Measurements from ENCODE around the gene PCDHGA1.
"Not testable (repeated sequence)": the region's sequence is repeated elsewhere in the genome, so short reads cannot be mapped to it uniquely, and the experiment has no call there.

Gene PCDHGA1

GRCh38 chr5:141346017-141346416 lies 15.7 kb downstream of the PCDHGA1 start:
- not testable (repeated sequence) for H3K36me3 ChIP-seq (ENCODE audit: control insufficient read depth, insufficient read depth, low read length); H3K9me3 ChIP-seq (ENCODE audit: control insufficient read depth, low read length); H3K27me3 ChIP-seq (ENCODE audit: control insufficient read depth, insufficient read depth, low read length, poor library complexity, severe bottlenecking); H3K27ac ChIP-seq (ENCODE audit: insufficient read depth, low read depth, low read length, poor library complexity, severe bottlenecking); H3K4me3 ChIP-seq (ENCODE audit: insufficient read depth, low read depth, low read length); H3K4me1 ChIP-seq (ENCODE audit: control insufficient read depth, insufficient read depth, low read length)
- WGBS, 2 experiments: 94% methylated on average over 20 to 26 of the region's 35 CpGs

DNA sequence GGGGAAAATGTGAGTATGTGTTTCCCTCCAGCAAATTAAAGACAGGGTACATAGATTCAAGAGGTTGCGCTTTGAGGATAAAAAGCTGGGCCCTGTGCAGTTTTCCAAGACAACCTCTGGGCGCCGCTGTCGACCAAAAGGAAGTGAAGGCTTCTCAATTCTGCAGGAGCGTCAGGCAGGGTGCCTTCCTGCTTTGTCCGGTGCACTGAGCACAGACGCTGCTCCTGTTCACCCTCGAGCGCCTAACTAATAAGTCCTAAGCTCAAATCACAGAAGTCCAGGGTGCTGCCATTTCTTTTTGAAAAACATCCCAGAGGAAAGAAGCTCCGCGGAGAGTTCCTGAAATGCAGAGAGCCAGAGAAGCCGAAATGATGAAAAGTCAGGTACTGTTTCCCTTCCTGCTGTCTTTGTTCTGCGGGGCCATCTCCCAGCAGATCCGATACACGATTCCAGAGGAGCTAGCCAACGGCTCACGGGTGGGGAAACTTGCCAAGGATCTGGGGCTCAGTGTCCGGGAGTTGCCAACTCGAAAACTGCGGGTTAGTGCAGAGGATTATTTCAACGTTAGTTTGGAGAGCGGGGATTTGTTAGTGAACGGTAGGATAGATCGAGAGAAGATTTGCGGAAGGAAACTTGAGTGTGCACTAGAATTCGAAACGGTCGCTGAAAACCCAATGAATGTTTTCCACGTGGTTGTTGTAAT lies 19.8 kb downstream of the PCDHGA1 start, which contains the start of gene PCDHGB1:
Gene PCDHGB1 (plus strand): TSS at position 183 of the 703 bp plus-strand sequence. CDS start 162 bp downstream, at position 345.
- Histone ChIP-seq H3K27ac (ENCODE audit: insufficient read depth, low read depth, low read length, poor library complexity, severe bottlenecking) (no peak within 1 kb of the TSS), H3K9me3 (ENCODE audit: control insufficient read depth, low read length) (peaks cover 6% of the 10 kb centered on the region), H3K36me3 (ENCODE audit: control insufficient read depth, insufficient read depth, low read length) (no peaks in the 10 kb centered on the region), H3K27me3 (ENCODE audit: control insufficient read depth, insufficient read depth, low read length, poor library complexity, severe bottlenecking) (no peaks in the 10 kb centered on the region), H3K4me1 (ENCODE audit: control insufficient read depth, insufficient read depth, low read length) (no peaks in the 10 kb centered on the region), H3K4me3 (ENCODE audit: insufficient read depth, low read depth, low read length) (no peak within 1 kb of the TSS)
- 81 to 83% methylated on average over 29 of the region's 29 CpGs for WGBS, 2 experiments

- WGBS, 2 experiments: 95 to 96% methylated on average over 28 to 30 of the region's 36 CpGs
- H3K27ac ChIP-seq (ENCODE audit: insufficient read depth, low read depth, low read length, poor library complexity, severe bottlenecking): no peak overlapping the region
- no peaks in the 10 kb centered on the region for H3K27me3 ChIP-seq (ENCODE audit: control insufficient read depth, insufficient read depth, low read length, poor library complexity, severe bottlenecking)
- no peaks in the 10 kb centered on the region for H3K4me1 ChIP-seq (ENCODE audit: control insufficient read depth, insufficient read depth, low read length)
- peaks cover 2% of the 10 kb centered on the region for H3K9me3 ChIP-seq (ENCODE audit: control insufficient read depth, low read length)
- H3K4me3 ChIP-seq (ENCODE audit: insufficient read depth, low read depth, low read length): no peak overlapping the region
- H3K36me3 ChIP-seq (ENCODE audit: control insufficient read depth, insufficient read depth, low read length): no peaks in the 10 kb centered on the region
These were observed 21.3 kb downstream of the PCDHGA1 start for GRCh38 chr5:141351591-141351990.

DNA sequence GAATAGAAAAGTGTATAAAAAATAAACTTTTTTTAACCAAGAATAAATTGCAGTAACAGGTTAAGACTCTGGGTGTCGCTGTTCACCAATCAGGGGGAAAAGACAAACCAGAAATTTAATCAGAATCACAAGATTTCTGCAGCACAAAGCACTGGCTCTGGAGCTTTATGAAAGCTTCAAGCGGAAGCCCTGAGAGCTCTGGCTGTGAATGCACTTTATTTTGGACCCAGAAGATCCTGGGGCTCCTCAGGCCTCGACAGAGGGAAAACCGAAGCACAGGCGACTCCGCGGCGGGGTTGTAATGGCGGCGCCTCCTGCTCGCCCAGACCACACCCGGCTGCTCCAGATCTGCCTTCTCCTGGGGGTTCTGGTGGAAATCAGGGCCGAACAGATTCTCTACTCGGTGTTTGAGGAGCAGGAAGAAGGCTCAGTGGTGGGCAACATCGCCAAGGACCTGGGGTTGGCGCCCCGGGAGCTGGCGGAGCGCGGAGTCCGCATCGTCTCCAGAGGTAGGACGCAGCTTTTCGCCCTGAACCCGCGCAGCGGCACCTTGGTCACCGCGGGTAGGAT lies 24.7 kb downstream of the PCDHGA1 start, which contains the start of gene PCDHGA4:
Gene PCDHGA4 (plus strand): TSS at position 122 of the 570 bp plus-strand sequence. CDS start 87 bp downstream, at position 209.
- H3K27me3 ChIP-seq (ENCODE audit: control insufficient read depth, insufficient read depth, low read length, poor library complexity, severe bottlenecking): no peaks in the 10 kb centered on the region
- H3K9me3 ChIP-seq (ENCODE audit: control insufficient read depth, low read length): peaks cover 2% of the 10 kb centered on the region
- H3K4me3 ChIP-seq (ENCODE audit: insufficient read depth, low read depth, low read length): no peak within 1 kb of the TSS
- no peak within 1 kb of the TSS for H3K27ac ChIP-seq (ENCODE audit: insufficient read depth, low read depth, low read length, poor library complexity, severe bottlenecking)
- no peaks in the 10 kb centered on the region for H3K4me1 ChIP-seq (ENCODE audit: control insufficient read depth, insufficient read depth, low read length)
- H3K36me3 ChIP-seq (ENCODE audit: control insufficient read depth, insufficient read depth, low read length): no peaks in the 10 kb centered on the region
- WGBS, 2 experiments: 94% methylated on average over 29 of the region's 29 CpGs

- H3K27me3 ChIP-seq (ENCODE audit: control insufficient read depth, insufficient read depth, low read length, poor library complexity, severe bottlenecking): no peaks in the 10 kb centered on the region
- peaks cover 5% of the 10 kb centered on the region for H3K9me3 ChIP-seq (ENCODE audit: control insufficient read depth, low read length)
- H3K4me1 ChIP-seq (ENCODE audit: control insufficient read depth, insufficient read depth, low read length): no peaks in the 10 kb centered on the region
- H3K36me3 ChIP-seq (ENCODE audit: control insufficient read depth, insufficient read depth, low read length): no peaks in the 10 kb centered on the region
- H3K4me3 ChIP-seq (ENCODE audit: insufficient read depth, low read depth, low read length): no peak overlapping the region
- no peak overlapping the region for H3K27ac ChIP-seq (ENCODE audit: insufficient read depth, low read depth, low read length, poor library complexity, severe bottlenecking)
- 96 to 97% methylated on average over 24 of the region's 24 CpGs for WGBS, 2 experiments
These were observed 25.3 kb downstream of the PCDHGA1 start for GRCh38 chr5:141355641-141356040.

GRCh38 chr5:141356133-141356532 lies 25.8 kb downstream of the PCDHGA1 start:
- WGBS, 2 experiments: 90% methylated on average over 5 of the region's 5 CpGs
- H3K27ac ChIP-seq (ENCODE audit: insufficient read depth, low read depth, low read length, poor library complexity, severe bottlenecking): no peak overlapping the region
- no peaks in the 10 kb centered on the region for H3K36me3 ChIP-seq (ENCODE audit: control insufficient read depth, insufficient read depth, low read length)
- no peak overlapping the region for H3K4me3 ChIP-seq (ENCODE audit: insufficient read depth, low read depth, low read length)
- no peaks in the 10 kb centered on the region for H3K27me3 ChIP-seq (ENCODE audit: control insufficient read depth, insufficient read depth, low read length, poor library complexity, severe bottlenecking)
- no peaks in the 10 kb centered on the region for H3K4me1 ChIP-seq (ENCODE audit: control insufficient read depth, insufficient read depth, low read length)
- peaks cover 5% of the 10 kb centered on the region for H3K9me3 ChIP-seq (ENCODE audit: control insufficient read depth, low read length)

- WGBS, 2 experiments: 95% methylated on average over 19 of the region's 19 CpGs
- no peaks in the 10 kb centered on the region for H3K4me1 ChIP-seq (ENCODE audit: control insufficient read depth, insufficient read depth, low read length)
- H3K27ac ChIP-seq (ENCODE audit: insufficient read depth, low read depth, low read length, poor library complexity, severe bottlenecking): no peak overlapping the region
- H3K27me3 ChIP-seq (ENCODE audit: control insufficient read depth, insufficient read depth, low read length, poor library complexity, severe bottlenecking): no peaks in the 10 kb centered on the region
- H3K9me3 ChIP-seq (ENCODE audit: control insufficient read depth, low read length): peaks cover 5% of the 10 kb centered on the region
- H3K36me3 ChIP-seq (ENCODE audit: control insufficient read depth, insufficient read depth, low read length): no peaks in the 10 kb centered on the region
- no peak overlapping the region for H3K4me3 ChIP-seq (ENCODE audit: insufficient read depth, low read depth, low read length)
These were observed 26.6 kb downstream of the PCDHGA1 start for GRCh38 chr5:141356950-141357349.

DNA sequence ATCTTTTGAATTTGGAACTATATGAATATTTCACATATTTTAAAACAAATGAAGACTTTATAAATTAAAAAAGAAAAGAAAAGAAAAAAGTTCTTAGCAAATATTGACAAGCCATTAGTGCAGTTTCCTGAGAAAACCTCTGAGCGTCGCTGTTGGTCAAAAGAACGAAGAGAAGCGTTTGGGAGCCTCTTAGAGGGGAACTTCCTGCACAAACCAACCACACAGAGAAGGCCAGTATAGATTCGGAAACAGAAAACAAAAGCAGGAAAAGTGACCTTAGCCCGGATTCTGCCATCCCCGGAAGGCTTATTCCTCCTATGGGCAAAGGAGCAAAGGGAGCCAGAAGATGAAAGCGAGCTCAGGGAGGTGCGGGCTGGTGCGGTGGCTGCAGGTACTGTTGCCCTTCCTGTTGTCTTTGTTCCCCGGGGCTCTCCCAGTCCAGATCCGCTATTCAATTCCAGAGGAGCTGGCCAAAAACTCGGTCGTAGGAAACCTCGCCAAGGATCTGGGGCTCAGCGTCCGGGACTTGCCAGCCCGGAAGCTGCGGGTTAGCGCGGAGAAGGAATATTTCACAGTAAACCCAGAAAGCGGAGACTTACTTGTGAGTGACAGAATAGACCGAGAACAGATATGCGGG lies 29.6 kb downstream of the PCDHGA1 start, which contains the start of gene PCDHGB2:
Gene PCDHGB2 (plus strand): TSS at position 205 of the 637 bp plus-strand sequence. CDS start 142 bp downstream, at position 347.
- Histone ChIP-seq H3K27ac (ENCODE audit: insufficient read depth, low read depth, low read length, poor library complexity, severe bottlenecking) (no peak within 1 kb of the TSS), H3K4me3 (ENCODE audit: insufficient read depth, low read depth, low read length) (no peak within 1 kb of the TSS), H3K4me1 (ENCODE audit: control insufficient read depth, insufficient read depth, low read length) (no peaks in the 10 kb centered on the region), H3K36me3 (ENCODE audit: control insufficient read depth, insufficient read depth, low read length) (peaks cover 4% of the 10 kb centered on the region), H3K27me3 (ENCODE audit: control insufficient read depth, insufficient read depth, low read length, poor library complexity, severe bottlenecking) (no peaks in the 10 kb centered on the region), H3K9me3 (ENCODE audit: control insufficient read depth, low read length) (peaks cover 4% of the 10 kb centered on the region)
- 89 to 91% methylated on average over 24 of the region's 24 CpGs for WGBS, 2 experiments

DNA sequence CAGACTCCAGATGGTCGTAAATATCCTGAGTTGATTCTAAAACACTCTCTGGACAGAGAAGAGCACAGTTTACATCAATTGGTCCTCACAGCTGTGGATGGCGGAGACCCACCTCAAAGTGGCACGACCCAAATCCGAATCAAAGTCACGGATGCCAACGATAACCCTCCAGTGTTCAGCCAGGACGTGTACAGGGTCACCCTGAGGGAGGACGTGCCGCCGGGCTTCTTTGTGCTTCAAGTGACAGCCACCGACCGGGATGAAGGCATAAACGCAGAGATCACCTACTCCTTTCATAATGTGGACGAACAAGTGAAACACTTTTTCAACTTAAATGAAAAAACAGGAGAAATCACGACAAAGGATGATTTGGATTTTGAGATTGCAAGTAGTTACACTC lies 30.4 kb downstream of the PCDHGA1 start:
- 93 to 95% methylated on average over 15 of the region's 15 CpGs for WGBS, 2 experiments
- Histone ChIP-seq H3K27ac (ENCODE audit: insufficient read depth, low read depth, low read length, poor library complexity, severe bottlenecking) (no peak overlapping the region), H3K9me3 (ENCODE audit: control insufficient read depth, low read length) (peaks cover 4% of the 10 kb centered on the region), H3K4me3 (ENCODE audit: insufficient read depth, low read depth, low read length) (no peak overlapping the region), H3K36me3 (ENCODE audit: control insufficient read depth, insufficient read depth, low read length) (peaks cover 4% of the 10 kb centered on the region), H3K27me3 (ENCODE audit: control insufficient read depth, insufficient read depth, low read length, poor library complexity, severe bottlenecking) (no peaks in the 10 kb centered on the region), H3K4me1 (ENCODE audit: control insufficient read depth, insufficient read depth, low read length) (no peaks in the 10 kb centered on the region)

DNA sequence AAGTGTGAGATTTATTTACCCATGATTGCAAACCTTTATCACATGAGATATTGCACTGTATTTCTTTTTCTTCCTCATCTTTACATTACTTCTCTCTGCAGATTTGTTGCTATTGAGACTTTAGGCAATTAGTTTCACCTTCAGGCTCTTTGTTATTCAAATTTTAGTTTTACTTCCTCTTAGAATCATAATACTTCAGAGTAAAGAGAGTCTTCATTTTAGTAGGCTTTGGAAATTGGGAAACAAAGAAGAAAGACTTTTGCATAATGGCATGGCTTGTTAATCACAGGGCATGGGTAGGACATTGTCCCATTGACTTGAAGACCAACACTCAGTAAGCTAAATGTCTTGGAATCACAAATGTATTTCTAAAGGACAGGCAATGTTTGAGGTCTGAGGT lies 32.4 kb downstream of the PCDHGA1 start:
- Histone ChIP-seq H3K36me3 (ENCODE audit: control insufficient read depth, insufficient read depth, low read length) (peaks cover 4% of the 10 kb centered on the region), H3K4me3 (ENCODE audit: insufficient read depth, low read depth, low read length) (no peak overlapping the region), H3K4me1 (ENCODE audit: control insufficient read depth, insufficient read depth, low read length) (no peaks in the 10 kb centered on the region), H3K27ac (ENCODE audit: insufficient read depth, low read depth, low read length, poor library complexity, severe bottlenecking) (no peak overlapping the region), H3K9me3 (ENCODE audit: control insufficient read depth, low read length) (peaks cover 4% of the 10 kb centered on the region), H3K27me3 (ENCODE audit: control insufficient read depth, insufficient read depth, low read length, poor library complexity, severe bottlenecking) (no peaks in the 10 kb centered on the region)

All from ectodermal cell (in vitro differentiated cells).